GM13977 (cell line): ENCODE data around the gene KAT2B.

ENCODE experiments used
- DNase-seq: peaks from one replicate; pipeline ENCODE4 v3.0.0; 2012; ENCODE audit warnings: low spot score
- in situ Hi-C: fragments of 300-500 bp; cut with MboI; formaldehyde crosslinking; loops from one replicate; pipeline ENCODE4 v1.12.0; 2022; ENCODE audit warnings: low sequenced_read_pairs, low pct_unique_long_range_greater_than_20kb, mixed read lengths, inconsistent platforms; ENCODE audit not compliant: unreplicated experiment
- TF ChIP-seq, protein P1 (sequence below): IDR thresholded peaks from 2 replicates; pipeline ENCODE4 v1.5.1; 2012; ENCODE audit warnings: mild to moderate bottlenecking, control low read depth; ENCODE audit not compliant: insufficient read depth; ENCODE audit errors: extremely low read depth, missing control alignments

Gene KAT2B

DNA sequence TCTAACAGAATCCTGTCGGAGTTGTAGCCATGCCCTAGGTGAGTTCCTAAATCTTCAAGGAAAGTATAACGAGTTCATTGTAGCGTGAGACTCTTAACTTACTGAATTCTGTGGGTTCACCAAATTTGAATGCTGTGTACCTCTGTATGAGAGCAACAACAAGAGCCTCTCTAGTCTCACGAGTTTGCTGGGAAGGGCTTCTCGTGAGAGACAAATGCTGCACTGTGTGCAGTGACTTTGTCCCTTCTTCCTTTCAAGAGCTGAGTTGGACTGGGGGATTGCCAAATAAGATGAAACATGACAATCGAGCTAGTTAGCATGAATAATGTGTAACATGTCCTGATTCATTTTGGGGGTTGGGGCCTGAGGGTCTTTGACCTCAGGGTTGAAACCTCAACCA lies 32.2 kb downstream of the KAT2B start:
- TF ChIP-seq, protein P1, sequence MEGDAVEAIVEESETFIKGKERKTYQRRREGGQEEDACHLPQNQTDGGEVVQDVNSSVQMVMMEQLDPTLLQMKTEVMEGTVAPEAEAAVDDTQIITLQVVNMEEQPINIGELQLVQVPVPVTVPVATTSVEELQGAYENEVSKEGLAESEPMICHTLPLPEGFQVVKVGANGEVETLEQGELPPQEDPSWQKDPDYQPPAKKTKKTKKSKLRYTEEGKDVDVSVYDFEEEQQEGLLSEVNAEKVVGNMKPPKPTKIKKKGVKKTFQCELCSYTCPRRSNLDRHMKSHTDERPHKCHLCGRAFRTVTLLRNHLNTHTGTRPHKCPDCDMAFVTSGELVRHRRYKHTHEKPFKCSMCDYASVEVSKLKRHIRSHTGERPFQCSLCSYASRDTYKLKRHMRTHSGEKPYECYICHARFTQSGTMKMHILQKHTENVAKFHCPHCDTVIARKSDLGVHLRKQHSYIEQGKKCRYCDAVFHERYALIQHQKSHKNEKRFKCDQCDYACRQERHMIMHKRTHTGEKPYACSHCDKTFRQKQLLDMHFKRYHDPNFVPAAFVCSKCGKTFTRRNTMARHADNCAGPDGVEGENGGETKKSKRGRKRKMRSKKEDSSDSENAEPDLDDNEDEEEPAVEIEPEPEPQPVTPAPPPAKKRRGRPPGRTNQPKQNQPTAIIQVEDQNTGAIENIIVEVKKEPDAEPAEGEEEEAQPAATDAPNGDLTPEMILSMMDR = no peak
- in situ Hi-C loops = no loop called here
- DNase-seq = no peak

DNA sequence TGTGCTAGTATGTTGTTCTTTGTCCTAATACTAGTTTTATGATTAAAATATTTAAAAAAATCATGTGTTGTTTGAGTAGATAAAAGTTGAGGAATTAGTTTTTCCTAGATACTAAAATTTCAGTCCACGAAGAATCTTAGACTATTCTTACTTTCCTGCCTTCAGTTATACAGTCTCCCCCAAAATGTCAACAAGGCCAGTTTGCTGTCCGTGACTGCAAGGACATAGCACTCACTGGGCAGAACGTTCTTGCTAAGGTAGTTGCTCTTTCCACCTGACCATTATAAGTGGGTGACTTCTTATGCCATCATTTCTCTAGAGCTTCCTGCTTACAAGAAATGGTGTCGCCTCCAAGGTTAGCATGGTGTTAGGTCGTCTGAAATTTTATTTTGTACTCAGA lies 32.8 kb downstream of the KAT2B start:
- TF ChIP-seq, protein P1 = no peak
- no peak for DNase-seq
- in situ Hi-C loops = no loop called here

DNA sequence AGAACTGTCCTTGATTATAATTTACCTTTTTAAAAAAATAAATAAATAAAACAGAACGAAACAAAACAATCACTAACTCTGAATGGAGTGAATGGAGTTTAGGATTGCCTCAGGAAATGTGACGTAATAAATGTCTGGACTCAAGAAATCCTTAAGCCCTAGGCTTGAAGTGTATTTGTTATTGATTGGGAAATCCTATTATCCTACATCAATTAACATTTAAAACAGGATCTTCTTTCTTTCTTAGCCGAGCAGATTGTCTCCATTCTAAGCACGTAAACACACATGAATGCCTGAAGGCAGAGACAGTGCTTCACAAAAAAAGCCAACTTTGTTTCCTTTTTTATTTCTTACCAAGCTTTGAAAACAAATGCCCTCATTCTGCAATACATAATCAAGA lies 33.4 kb downstream of the KAT2B start:
- DNase-seq = no peak
- TF ChIP-seq, protein P1 = no peak
- in situ Hi-C loops = no loop called here

DNA sequence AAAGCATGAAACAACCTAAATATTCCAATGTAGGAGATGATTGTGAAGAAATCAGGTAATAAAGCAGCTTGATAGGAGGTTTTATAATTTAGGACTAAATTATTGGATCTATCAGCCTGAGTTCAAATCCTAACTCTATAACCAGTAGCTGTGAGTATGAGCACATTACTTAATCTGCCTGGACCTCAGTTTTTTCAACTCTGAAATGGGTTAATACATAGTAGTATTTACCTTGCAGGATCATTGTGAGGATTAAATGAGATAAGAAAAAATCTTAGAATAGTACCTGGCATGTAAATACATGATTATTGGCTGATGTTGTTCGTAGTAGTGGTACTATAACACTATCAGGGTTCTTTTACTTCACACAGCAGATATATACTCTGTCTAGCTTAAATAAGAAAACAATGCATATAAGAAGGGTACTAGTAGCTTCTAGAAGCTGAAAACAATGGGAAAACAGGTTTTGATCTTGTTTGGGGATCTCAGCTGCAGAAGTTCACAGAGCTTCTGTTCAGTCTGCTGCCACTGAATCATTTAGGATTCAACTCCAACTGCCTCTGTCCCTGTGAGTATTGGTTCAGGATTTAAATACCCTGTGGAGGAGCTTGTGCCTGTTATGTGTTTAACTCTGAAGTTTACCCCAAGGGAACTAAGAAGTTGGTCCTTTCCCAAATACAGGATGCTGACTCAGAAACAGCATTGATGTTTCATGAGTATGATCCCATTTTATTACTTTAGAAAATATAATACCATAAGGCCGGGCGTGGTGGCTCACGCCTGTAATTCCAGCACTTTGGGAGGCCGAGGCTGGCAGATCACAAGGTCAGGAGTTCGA lies 34.2 kb downstream of the KAT2B start:
- TF ChIP-seq, protein P1 = no peak
- no peak for DNase-seq
- in situ Hi-C loops = no loop called here

DNA sequence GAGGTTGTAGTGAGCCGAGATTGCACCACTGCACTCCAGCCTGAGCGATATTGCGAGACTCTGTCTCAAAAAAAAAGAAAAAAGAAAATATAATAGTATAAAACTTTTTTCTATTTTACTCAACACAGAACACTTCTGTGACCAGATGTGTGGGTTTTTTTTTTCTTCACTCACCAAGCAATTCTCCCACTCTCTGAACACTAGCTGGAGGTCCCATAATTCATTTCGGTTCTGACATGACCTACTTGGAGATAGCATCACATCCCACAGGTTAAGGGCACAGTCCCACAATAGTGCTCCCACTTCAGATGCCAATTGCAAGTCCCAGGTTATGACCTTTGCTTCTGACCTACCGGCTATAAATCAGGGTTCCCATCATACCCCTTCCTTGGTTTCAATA lies 35.0 kb downstream of the KAT2B start:
- DNase-seq = no peak
- TF ChIP-seq, protein P1 = no peak
- in situ Hi-C loops = no loop called here

DNA sequence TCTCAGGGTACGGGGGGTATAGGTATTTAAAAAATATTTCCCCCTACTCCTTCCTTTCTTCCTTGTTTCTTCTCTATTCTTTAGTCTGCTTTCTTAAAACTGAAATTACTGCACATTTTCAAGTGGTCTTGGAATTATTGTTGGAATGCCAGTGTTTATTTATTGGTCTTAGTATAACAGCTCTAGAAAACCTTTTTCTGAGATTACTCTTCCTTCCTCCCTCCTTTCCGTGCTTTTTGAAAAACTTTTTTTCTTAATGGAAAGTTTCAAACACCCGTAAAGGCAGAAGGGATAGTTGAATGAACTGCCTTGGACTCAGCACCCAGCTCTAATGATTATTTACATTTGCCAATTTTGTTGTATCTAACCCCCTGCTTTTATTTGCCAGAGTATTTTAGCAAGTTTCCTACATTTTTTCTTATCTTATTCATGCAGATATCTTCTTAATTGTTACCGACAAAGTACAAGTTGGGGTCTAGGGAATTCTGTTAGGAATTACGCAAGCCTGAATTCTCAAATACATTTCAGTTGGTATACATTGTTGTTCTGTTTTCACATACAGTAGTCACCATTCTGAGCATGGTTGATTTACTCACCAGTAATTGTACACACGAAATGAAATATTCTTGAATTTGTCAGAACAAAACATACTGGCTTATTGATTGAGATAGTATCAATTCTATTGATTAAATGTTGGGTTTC lies 36.2 kb downstream of the KAT2B start:
- DNase-seq = no peak
- in situ Hi-C loops = no loop called here
- TF ChIP-seq, protein P1 = no peak
